ENCODE results near the gene ABCG1.

Gene ABCG1

DNA sequence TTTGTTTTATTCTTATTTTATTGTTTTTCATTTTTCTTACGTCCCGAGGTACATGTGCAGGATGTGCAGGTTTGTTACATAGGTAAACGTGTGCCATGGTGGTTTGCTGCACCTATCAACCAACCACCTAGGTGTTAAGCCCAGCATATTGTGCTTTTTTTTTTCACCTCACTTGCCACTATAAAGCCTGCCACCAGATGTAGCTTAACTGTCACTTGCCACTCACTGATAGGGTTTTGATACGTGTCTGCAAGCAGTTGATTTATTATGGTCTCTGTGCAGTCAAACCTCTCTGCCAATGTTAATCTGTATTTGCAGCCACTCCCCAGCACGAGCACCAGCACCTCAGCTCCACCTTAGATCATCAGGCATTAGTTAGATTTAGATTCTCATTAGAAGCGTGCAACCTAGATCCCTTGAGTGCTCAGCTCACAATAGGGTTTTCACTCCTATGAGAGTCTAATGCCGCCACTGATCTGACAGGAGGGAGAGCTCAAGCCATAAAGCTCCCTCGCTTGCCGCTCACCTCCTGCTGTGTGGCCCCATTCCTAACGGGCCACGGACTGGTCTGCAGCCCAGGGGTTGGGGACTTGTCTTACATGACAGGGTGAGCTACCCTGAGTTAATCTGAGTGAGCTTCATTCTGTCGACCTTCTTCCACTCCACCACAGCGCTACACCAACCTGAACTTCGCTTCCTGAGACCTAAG, 17.9 kb upstream of the ABCG1 start:
- Histone ChIP-seq H3K9me3 (replicated peaks; ENCODE audit: insufficient read depth, low read length) (no peaks in the 10 kb centered on the region), H3K4me3 (ENCODE audit: low read length) (no peak overlapping the region), H4K20me1 (ENCODE audit: insufficient read depth, low read length) (no peaks in the 10 kb centered on the region), H3K9ac (ENCODE audit: low read length) (no peak overlapping the region), H3F3A (ENCODE audit: insufficient read depth, low read length) (no peaks in the 10 kb centered on the region), H2AFZ (ENCODE audit: low read length) (no peak overlapping the region), H3K9me2 (replicated peaks; ENCODE audit: insufficient read depth, low read length) (no peaks in the 10 kb centered on the region), H3K27me3 (replicated peaks; ENCODE audit: insufficient read depth, low read length) (no peaks in the 10 kb centered on the region; the same call in 1 of the 2 replicates), H3K36me3 (replicated peaks; ENCODE audit: insufficient read depth, low read length) (no peaks in the 10 kb centered on the region), H3K4me2 (ENCODE audit: low read depth, low read length) (no peak overlapping the region), H3K27ac (ENCODE audit: low read length) (no peak overlapping the region), H3K79me2 (ENCODE audit: low read length) (no peaks in the 10 kb centered on the region), H3K4me1 (ENCODE audit: low read length) (peaks cover 11% of the 10 kb centered on the region)
- TF ChIP-seq EZH2 (optimal IDR thresholded peaks at IDR 0.05; ENCODE audit: low read depth, low read length) = no peak
- no peak for TF ChIP-seq CTCF (IDR thresholded peaks at IDR 0.05; ENCODE audit: low read length)
- TF ChIP-seq EZH2phosphoT487 (IDR thresholded peaks at IDR 0.05; ENCODE audit: low read length) = no peak
- no peak for DNase-seq

DNA sequence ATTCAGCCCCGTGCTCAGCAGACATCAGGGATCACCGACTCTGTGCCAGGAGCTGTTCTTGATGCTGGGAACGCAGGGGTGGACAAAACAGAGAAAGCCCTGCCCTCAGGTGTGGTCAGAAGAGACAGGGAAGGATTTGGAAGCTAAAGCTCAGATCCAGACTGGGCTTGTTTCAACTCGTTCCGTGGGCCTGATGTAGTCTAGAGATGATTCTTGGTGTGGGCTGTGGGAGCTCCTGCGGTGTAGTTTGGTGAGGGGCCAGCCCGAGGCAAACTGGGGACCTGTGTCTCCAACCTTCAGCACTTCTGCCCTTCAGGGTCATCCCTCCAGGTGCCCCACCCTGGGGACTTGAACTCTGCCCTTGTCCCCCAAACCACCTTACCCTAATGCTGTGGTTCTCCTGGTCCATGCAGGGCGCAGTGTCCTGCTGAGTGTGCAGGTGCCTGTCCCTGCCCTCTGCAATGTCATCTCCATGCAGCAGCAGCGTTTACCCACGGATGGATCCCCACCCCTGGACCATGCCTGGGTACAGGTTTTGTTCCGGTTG, 17.3 kb upstream of the ABCG1 start:
- H3K27me3 ChIP-seq (replicated peaks; ENCODE audit: insufficient read depth, low read length) = no peaks in the 10 kb centered on the region; the same call in 1 of the 2 replicates
- H2AFZ ChIP-seq (ENCODE audit: low read length) = no peak overlapping the region
- no peaks in the 10 kb centered on the region for H3F3A ChIP-seq (ENCODE audit: insufficient read depth, low read length)
- H3K27ac ChIP-seq (ENCODE audit: low read length) = no peak overlapping the region
- no peak overlapping the region for H3K9ac ChIP-seq (ENCODE audit: low read length)
- no peaks in the 10 kb centered on the region for H3K9me3 ChIP-seq (replicated peaks; ENCODE audit: insufficient read depth, low read length)
- no peak for DNase-seq
- H4K20me1 ChIP-seq (ENCODE audit: insufficient read depth, low read length) = no peaks in the 10 kb centered on the region
- H3K9me2 ChIP-seq (replicated peaks; ENCODE audit: insufficient read depth, low read length) = no peaks in the 10 kb centered on the region
- no peak overlapping the region for H3K4me2 ChIP-seq (ENCODE audit: low read depth, low read length)
- H3K79me2 ChIP-seq (ENCODE audit: low read length) = no peaks in the 10 kb centered on the region
- TF ChIP-seq CTCF (IDR thresholded peaks at IDR 0.05; ENCODE audit: low read length) (no peak), EZH2 (optimal IDR thresholded peaks at IDR 0.05; ENCODE audit: low read depth, low read length) (no peak)
- no peaks in the 10 kb centered on the region for H3K36me3 ChIP-seq (replicated peaks; ENCODE audit: insufficient read depth, low read length)
- H3K4me3 ChIP-seq (ENCODE audit: low read length) = no peak overlapping the region
- H3K4me1 ChIP-seq (ENCODE audit: low read length) = peaks cover 11% of the 10 kb centered on the region

GRCh38 chr21:42202321-42202720, 16.6 kb upstream of the ABCG1 start:
- H3K9me2 ChIP-seq (replicated peaks; ENCODE audit: insufficient read depth, low read length) = no peaks in the 10 kb centered on the region
- TF ChIP-seq CTCF (IDR thresholded peaks at IDR 0.05; ENCODE audit: low read length) (no peak), EZH2phosphoT487 (IDR thresholded peaks at IDR 0.05; ENCODE audit: low read length) (no peak), EZH2 (optimal IDR thresholded peaks at IDR 0.05; ENCODE audit: low read depth, low read length) (no peak)
- H3K4me1 ChIP-seq (ENCODE audit: low read length) = peaks cover 11% of the 10 kb centered on the region
- no peak overlapping the region for H3K4me2 ChIP-seq (ENCODE audit: low read depth, low read length)
- H3K4me3 ChIP-seq (ENCODE audit: low read length) = no peak overlapping the region
- no peak overlapping the region for H3K27ac ChIP-seq (ENCODE audit: low read length)
- H3K36me3 ChIP-seq (replicated peaks; ENCODE audit: insufficient read depth, low read length) = no peaks in the 10 kb centered on the region
- no peak for DNase-seq
- H3K27me3 ChIP-seq (replicated peaks; ENCODE audit: insufficient read depth, low read length) = peaks cover 4% of the 10 kb centered on the region; the same call in 1 of the 2 replicates
- H3K9ac ChIP-seq (ENCODE audit: low read length) = no peak overlapping the region
- no peaks in the 10 kb centered on the region for H3K79me2 ChIP-seq (ENCODE audit: low read length)
- H2AFZ ChIP-seq (ENCODE audit: low read length) = no peak overlapping the region
- no peaks in the 10 kb centered on the region for H4K20me1 ChIP-seq (ENCODE audit: insufficient read depth, low read length)
- H3F3A ChIP-seq (ENCODE audit: insufficient read depth, low read length) = no peaks in the 10 kb centered on the region
- H3K9me3 ChIP-seq (replicated peaks; ENCODE audit: insufficient read depth, low read length) = no peaks in the 10 kb centered on the region
